ENCODE results near the gene BCAS1.

- TF ChIP-seq, protein P1, sequence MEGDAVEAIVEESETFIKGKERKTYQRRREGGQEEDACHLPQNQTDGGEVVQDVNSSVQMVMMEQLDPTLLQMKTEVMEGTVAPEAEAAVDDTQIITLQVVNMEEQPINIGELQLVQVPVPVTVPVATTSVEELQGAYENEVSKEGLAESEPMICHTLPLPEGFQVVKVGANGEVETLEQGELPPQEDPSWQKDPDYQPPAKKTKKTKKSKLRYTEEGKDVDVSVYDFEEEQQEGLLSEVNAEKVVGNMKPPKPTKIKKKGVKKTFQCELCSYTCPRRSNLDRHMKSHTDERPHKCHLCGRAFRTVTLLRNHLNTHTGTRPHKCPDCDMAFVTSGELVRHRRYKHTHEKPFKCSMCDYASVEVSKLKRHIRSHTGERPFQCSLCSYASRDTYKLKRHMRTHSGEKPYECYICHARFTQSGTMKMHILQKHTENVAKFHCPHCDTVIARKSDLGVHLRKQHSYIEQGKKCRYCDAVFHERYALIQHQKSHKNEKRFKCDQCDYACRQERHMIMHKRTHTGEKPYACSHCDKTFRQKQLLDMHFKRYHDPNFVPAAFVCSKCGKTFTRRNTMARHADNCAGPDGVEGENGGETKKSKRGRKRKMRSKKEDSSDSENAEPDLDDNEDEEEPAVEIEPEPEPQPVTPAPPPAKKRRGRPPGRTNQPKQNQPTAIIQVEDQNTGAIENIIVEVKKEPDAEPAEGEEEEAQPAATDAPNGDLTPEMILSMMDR (IDR thresholded peaks at IDR 0.05) = no peak
- no peak for TF ChIP-seq POLR2AphosphoS5 (IDR thresholded peaks at IDR 0.05)
- no peak for TF ChIP-seq POLR2A (IDR thresholded peaks at IDR 0.05)
These were observed 112.1 kb downstream of the BCAS1 start for GRCh38 chr20:53958260-53958659.

All from prostate gland (tissue), 2 donors.